OCI-LY7 (cell line): ENCODE results near the gene PRCC. TPM values are rescaled to one million over a fixed set of nuclear protein-coding genes. Genes with fewer than 3 reads are reported as not detected.

Experiments
- BruUV-seq: library from RNA; stranded (reverse); fragments of 400-500 nt; replicated peaks from 2 replicates; lab custom pipeline; 2021; lab: Mats Ljungman, UMichigan
- CTCF ChIA-PET: fragments of 300-600 bp; sonication (Branson Sonifier 250); formaldehyde crosslinking; loops from one replicate; lab custom pipeline; 2022; ENCODE audit warnings: antibody characterized with exemption; ENCODE audit not compliant: unreplicated experiment; lab: Charles Lee
- POLR2A ChIA-PET: fragments of 300-600 bp; sonication (Branson Sonifier 250); formaldehyde crosslinking; loops from one replicate; lab custom pipeline; 2022; ENCODE audit warnings: antibody characterized with exemption; lab: Charles Lee
- DNase-seq: peaks from one replicate; pipeline ENCODE4 v3.0.0-alpha.2; 2015; ENCODE audit warnings: low spot score
- H2AFZ ChIP-seq: fragments of 200-600 bp; sonication (generic), shearing (Covaris generic); 2 replicates; pipeline ENCODE4 v1.6.1; 2014; ENCODE audit warnings: mild to moderate bottlenecking, antibody characterized with exemption, low read length, moderate library complexity
- H3K27ac ChIP-seq: fragments of 200-600 bp; sonication (generic); 2 replicates; pipeline ENCODE4 v1.5.1; 2014; ENCODE audit warnings: mixed run types, low read depth, mild to moderate bottlenecking, moderate library complexity, low read length, inconsistent platforms; ENCODE audit not compliant: poor library complexity, severe bottlenecking
- H3K36me3 ChIP-seq: fragments of 200-600 bp; sonication (generic); 2 replicates; pipeline ENCODE4 v1.6.1; 2014; ENCODE audit warnings: mild to moderate bottlenecking, antibody characterized with exemption, low read length, moderate library complexity, mixed read lengths; ENCODE audit not compliant: insufficient read depth
- H3K4me1 ChIP-seq: fragments of 200-600 bp; sonication (generic); 2 replicates; pipeline ENCODE4 v1.5.1; 2014; ENCODE audit warnings: mild to moderate bottlenecking, low read length; ENCODE audit not compliant: insufficient read depth, poor library complexity, severe bottlenecking
- H3K4me2 ChIP-seq: fragments of 200-600 bp; sonication (generic); 2 replicates; pipeline ENCODE4 v1.6.1; 2014; ENCODE audit warnings: mild to moderate bottlenecking, low read length
- H3K4me3 ChIP-seq: fragments of 200-600 bp; sonication (generic); 2 replicates; pipeline ENCODE4 v1.5.1; 2014; ENCODE audit warnings: mild to moderate bottlenecking, low read depth, low read length; ENCODE audit not compliant: poor library complexity, severe bottlenecking
- H3K79me2 ChIP-seq: fragments of 200-600 bp; sonication (generic); 2 replicates; pipeline ENCODE4 v1.6.1; 2016; ENCODE audit warnings: low read depth, mild to moderate bottlenecking, low read length, moderate library complexity, mixed read lengths; ENCODE audit not compliant: insufficient read depth
- H3K9me2 ChIP-seq: fragments of 200-600 bp; sonication (generic); 2 replicates; pipeline ENCODE4 v1.6.1; 2016; ENCODE audit warnings: mild to moderate bottlenecking, low read length, mixed read lengths; ENCODE audit not compliant: insufficient read depth
- H3K9me3 ChIP-seq: fragments of 200-600 bp; sonication (generic); 2 replicates; pipeline ENCODE4 v1.6.1; 2014; ENCODE audit warnings: mild to moderate bottlenecking, mixed run types, low read length, mixed read lengths
- H4K20me1 ChIP-seq: fragments of 200-600 bp; sonication (generic); 2 replicates; pipeline ENCODE4 v1.6.1; 2014; ENCODE audit warnings: mild to moderate bottlenecking, antibody characterized with exemption, low read length, moderate library complexity, mixed read lengths; ENCODE audit not compliant: insufficient read depth
- CTCF ChIP-seq: fragments of 200-600 bp; sonication (generic); conservative IDR thresholded peaks from 2 replicates; pipeline ENCODE4 v1.5.1; 2014; ENCODE audit warnings: mild to moderate bottlenecking, antibody characterized with exemption, low read length, moderate library complexity, mixed read lengths
- EZH2phosphoT487 ChIP-seq: fragments of 200-600 bp; sonication (generic); IDR thresholded peaks from 2 replicates; pipeline ENCODE4 v1.6.1; 2018; ENCODE audit warnings: low read depth, borderline replicate concordance, mild to moderate bottlenecking, mixed run types, antibody characterized with exemption, low read length, moderate library complexity, mixed read lengths
- intact Hi-C: fragments of 100-400 bp; cut with micrococcal nuclease; formaldehyde crosslinking; loops from one replicate; pipeline ENCODE4 v1.10.0; 2022; ENCODE audit not compliant: unreplicated experiment
- total RNA-seq, 2 experiments: library from RNA; depleted of rRNA in 1 of 2; stranded (reverse); fragments of >200 nt in 1 of 2; shearing (Covaris generic) in 1 of 2; gene quantifications; 2 replicates each; pipeline ENCODE4 v1.2.3, GENCODE V29; 2014 to 2022

The PRCC gene
- total RNA-seq, 2 experiments from 2014 or later, result 54.0 to 82.9 TPM

GRCh38 chr1:156808186-156809030 is 41.1 kb downstream of the PRCC start:
- H3K9me3 ChIP-seq, result no peaks in the 10 kb centered on the region
- no peak overlapping the region for H3K27ac ChIP-seq
- TF ChIP-seq CTCF (no peak), EZH2phosphoT487 (no peak)
- H4K20me1 ChIP-seq, result no peaks in the 10 kb centered on the region
- H3K9me2 ChIP-seq, result no peaks in the 10 kb centered on the region
- ChIA-PET CTCF (no interaction called here), POLR2A (interaction anchor here (1.3 kb wide), 1 partner anchor 22 kb away, joined by 3 read pairs; no protein-coding TSS in a partner anchor)
- no TSS peak for BruUV-seq
- no peaks in the 10 kb centered on the region; the same call in 1 of the 2 replicates for H3K36me3 ChIP-seq
- H3K79me2 ChIP-seq, result no peaks in the 10 kb centered on the region
- no peak overlapping the region for H3K4me2 ChIP-seq
- intact Hi-C loops, result no loop called here
- no peak overlapping the region for H3K4me3 ChIP-seq
- DNase-seq, result no peak
- H3K4me1 ChIP-seq, result peaks cover 6% of the 10 kb centered on the region
- no peak overlapping the region for H2AFZ ChIP-seq

- Histone ChIP-seq H3K4me3 (no peak overlapping the region), H3K9me3 (no peaks in the 10 kb centered on the region), H4K20me1 (no peaks in the 10 kb centered on the region), H3K36me3 (no peaks in the 10 kb centered on the region; the same call in 1 of the 2 replicates), H2AFZ (no peak overlapping the region), H3K4me1 (peaks cover 14% of the 10 kb centered on the region), H3K27ac (no peak overlapping the region), H3K79me2 (no peaks in the 10 kb centered on the region), H3K9me2 (no peaks in the 10 kb centered on the region), H3K4me2 (no peak overlapping the region)
- DNase-seq, result no peak
- BruUV-seq, result no TSS peak
- ChIA-PET POLR2A (no interaction called here), CTCF (no interaction called here)
- intact Hi-C loops, result no loop called here
- no peak for TF ChIP-seq EZH2phosphoT487
- TF ChIP-seq CTCF, result no peak
Measured at GRCh38 chr1:156809281-156809680, 41.9 kb downstream of the PRCC start.
